Spleen (tissue), 11 donors: ENCODE data around the gene TREX2. TPM values are rescaled to one million over a fixed set of nuclear protein-coding genes. Genes with fewer than 3 reads are reported as not detected.
A peak's percentile ranks its signal among the peaks of the same experiment; 100 is the strongest.

ENCODE experiments used
- DNase-seq: peaks from one replicate; pipeline ENCODE4 v3.0.0-alpha.2; 2020
- H3K27ac ChIP-seq, 8 donors: fragments of 200-600 bp; sonication (generic) in 7 of 8; 1 replicate in 4 of 8; 2 replicates in 4 of 8; pipeline versions ENCODE4 v1.5.0 to v1.8.0; 2016 to 2021; ENCODE audit warnings: inconsistent platforms in 4 of 8, mild to moderate bottlenecking in 4 of 8, moderate library complexity in 1 of 8
- H3K27me3 ChIP-seq, 7 donors: fragments of 200-600 bp; sonication (generic) in 6 of 7; replicated peaks in 1 of 7; 1 replicate in 4 of 7; 2 replicates in 3 of 7; pipeline versions ENCODE4 v1.5.0 to v1.8.0; 2016 to 2021; ENCODE audit warnings: inconsistent platforms in 3 of 7, mild to moderate bottlenecking in 1 of 7
- H3K36me3 ChIP-seq, 6 donors: fragments of 200-600 bp; sonication (generic) in 5 of 6; 1 replicate in 4 of 6; 2 replicates in 2 of 6; pipeline versions ENCODE4 v1.5.0 to v1.8.0; 2016 to 2021; ENCODE audit warnings: inconsistent platforms in 2 of 6
- H3K4me1 ChIP-seq, 6 donors: fragments of 200-600 bp; sonication (generic) in 5 of 6; 1 replicate in 3 of 6; 2 replicates in 3 of 6; pipeline versions ENCODE4 v1.5.0 to v1.8.0; 2016 to 2021; ENCODE audit warnings: inconsistent platforms in 3 of 6
- H3K4me3 ChIP-seq, 8 donors: fragments of 200-600 bp; sonication (generic) in 7 of 8; 1 replicate in 4 of 8; 2 replicates in 4 of 8; pipeline versions ENCODE4 v1.5.0 to v1.8.0; 2016 to 2021; ENCODE audit warnings: inconsistent platforms in 4 of 8, mild to moderate bottlenecking in 4 of 8, moderate library complexity in 2 of 8
- H3K9me3 ChIP-seq, 8 donors: fragments of 200-600 bp; sonication (generic) in 7 of 8; 1 replicate in 4 of 8; 2 replicates in 4 of 8; pipeline versions ENCODE4 v1.5.0 to v1.8.0; 2016 to 2021; ENCODE audit warnings: inconsistent platforms in 4 of 8
- CTCF ChIP-seq, 11 experiments: fragments of 200-600 bp in 7 of 11; fragments of 450-650 bp in 4 of 11; sonication (generic) in 4 of 11; IDR thresholded peaks in 8 of 11; conservative IDR thresholded peaks in 3 of 11; 1 replicate in 7 of 11; 2 replicates in 4 of 11; pipeline versions ENCODE4 v1.4.0 to v1.8.0; 2016 to 2021; ENCODE audit warnings: antibody characterized with exemption in 11 of 11, inconsistent platforms in 4 of 11, mild to moderate bottlenecking in 1 of 11
- POLR2A ChIP-seq, 3 donors: fragments of 450-650 bp; IDR thresholded peaks; one replicate each; pipeline ENCODE4 v1.5.1; 2017; ENCODE audit warnings: antibody characterized with exemption in 3 of 3, mild to moderate bottlenecking in 1 of 3
- POLR2AphosphoS5 ChIP-seq, 3 donors: sonication (generic); formaldehyde crosslinking; IDR thresholded peaks; one replicate each; pipeline ENCODE4 v1.5.1; 2017; ENCODE audit warnings: antibody characterized with exemption in 3 of 3
- WGBS, 5 donors: extraction: QIAGEN DNeasy Blood & Tissue Kit in 3 of 5; methylation state at CpG; one replicate each; pipeline versions ENCODE4 v1.1.5 to v1.1.7; 2013 to 2018; 5-methylcytosine and 5-hydroxymethylcytosine counted together
- intact Hi-C: fragments of 100-400 bp; cut with DNase I; formaldehyde crosslinking; loops from one replicate; pipeline ENCODE4 v1.15.0; 2023; ENCODE audit warnings: low total_unique reads
- polyA plus RNA-seq, 3 donors: library from polyadenylated mRNA; stranded (reverse); fragments of 200-250 nt; gene quantifications; one replicate each; pipeline ENCODE4 v1.2.1, GENCODE V29; 2013
- total RNA-seq, 7 donors: library from RNA; depleted of rRNA in 3 of 7; stranded (reverse); fragments of >200 nt in 3 of 7; fragmentation: NEBNext Ultra II Directional in 4 of 7; extraction: Animal tissue kit (Norgen Biotek cat#: 25700) in 4 of 7; gene quantifications; one replicate each; pipeline versions ENCODE4 v1.1.0 to v1.2.1, GENCODE V29; 2016 to 2021
- donor health status: healthy with polysubstance abuse.
- donor health status: DM: no; HTN: no; CAD: no; lungs with moderate emphysema.
- donor health status: DM: no; HTN: no; CAD: no.
- donor health status: Bipolar disorder and iron deficiency.
- donor health status: healthy.
- donor health status: DM: no; HTN: no; CAD: no.
- donor health status: DM: yes; HTN: yes; CAD: no.

Gene TREX2
- total and polyA plus RNA-seq, 10 donors, result 1.1 to 6.4 (median 2.2) TPM

GRCh38 chrX:153487590-153488071 is 41.8 kb upstream of the TREX2 start:
- Histone ChIP-seq H3K36me3 (no peaks in the 10 kb centered on the region), H3K27ac (peak overlapping the region in 5 of 8 donors; percentile 39 to 64 (median 60)), H3K9me3 (no peaks in the 10 kb centered on the region), H3K4me3 (no peak overlapping the region), H3K4me1 (peaks cover 0 to 35% (median 9%) of the 10 kb centered on the region in 6 donors), H3K27me3 (no peaks in the 10 kb centered on the region)
- no peak for DNase-seq
- intact Hi-C loops, result no loop called here
- 61 to 85% (median 68%) methylated on average over 4 to 11 of the region's 11 CpGs for WGBS, 5 donors
- TF ChIP-seq POLR2AphosphoS5 (IDR thresholded peaks at IDR 0.05), result peak; percentile 22 to 76 (median 33)
- TF ChIP-seq POLR2A (IDR thresholded peaks at IDR 0.05), result no peak

- TF ChIP-seq POLR2AphosphoS5 (IDR thresholded peaks at IDR 0.05), result no peak
- no peak for TF ChIP-seq CTCF (IDR thresholded peaks at IDR 0.05 in 8 of 11, conservative IDR thresholded peaks at IDR 0.05 in 3 of 11)
- no peak for TF ChIP-seq POLR2A (IDR thresholded peaks at IDR 0.05)
- 71 to 90% (median 87%) methylated on average over 2 to 10 of the region's 10 CpGs for WGBS, 5 donors
- no peak for DNase-seq
- Histone ChIP-seq H3K9me3 (no peaks in the 10 kb centered on the region), H3K4me1 (peaks cover 0 to 20% (median 4%) of the 10 kb centered on the region in 6 donors), H3K4me3 (no peak overlapping the region), H3K27ac (peak overlapping the region in 4 of 8 donors; percentile 14 to 64 (median 26)), H3K36me3 (no peaks in the 10 kb centered on the region), H3K27me3 (no peaks in the 10 kb centered on the region)
- intact Hi-C loops, result no loop called here
Measured at GRCh38 chrX:153486171-153486570, 40.3 kb upstream of the TREX2 start.

- intact Hi-C loops, result no loop called here
- no peak for DNase-seq
- WGBS, 5 donors, result 49 to 72% (median 66%) methylated on average over 29 to 30 of the region's 30 CpGs; no CpG with 5 or more reads in 1 of the 5 donors
- peak overlapping the region in 4 of 8 donors; percentile 14 to 64 (median 26) for H3K27ac ChIP-seq
- peaks cover 0 to 19% (median 4%) of the 10 kb centered on the region in 6 donors for H3K4me1 ChIP-seq
- no peak overlapping the region for H3K4me3 ChIP-seq
- peaks cover 0 to 5% (median 0%) of the 10 kb centered on the region in 7 donors for H3K27me3 ChIP-seq
- H3K36me3 ChIP-seq, result no peaks in the 10 kb centered on the region
- TF ChIP-seq POLR2AphosphoS5 (IDR thresholded peaks at IDR 0.05) (peak in 1 of 3 donors; percentile 35), CTCF (IDR thresholded peaks at IDR 0.05 in 8 of 11, conservative IDR thresholded peaks at IDR 0.05 in 3 of 11) (no peak)
- no peaks in the 10 kb centered on the region for H3K9me3 ChIP-seq
Measured at GRCh38 chrX:153485396-153486080, 39.7 kb upstream of the TREX2 start.

GRCh38 chrX:153482376-153483015 is 36.6 kb upstream of the TREX2 start:
- peaks cover 0 to 5% (median 0%) of the 10 kb centered on the region in 6 donors for H3K4me1 ChIP-seq
- no peak for DNase-seq
- peaks cover 0 to 13% (median 0%) of the 10 kb centered on the region in 7 donors for H3K27me3 ChIP-seq
- H3K27ac ChIP-seq, result peak overlapping the region in 2 of 8 donors; percentile 13 to 64
- H3K9me3 ChIP-seq, result no peaks in the 10 kb centered on the region
- intact Hi-C loops, result no loop called here
- WGBS, 5 donors, result 75 to 90% (median 83%) methylated on average over 2 to 23 of the region's 23 CpGs
- TF ChIP-seq POLR2A (IDR thresholded peaks at IDR 0.05) (no peak), POLR2AphosphoS5 (IDR thresholded peaks at IDR 0.05) (peak in 2 of 3 donors; percentile 18 to 64)
- H3K36me3 ChIP-seq, result no peaks in the 10 kb centered on the region
- no peak overlapping the region for H3K4me3 ChIP-seq

- intact Hi-C loops, result no loop called here
- no peak for TF ChIP-seq POLR2AphosphoS5 (IDR thresholded peaks at IDR 0.05)
- TF ChIP-seq POLR2A (IDR thresholded peaks at IDR 0.05), result no peak
- TF ChIP-seq CTCF (IDR thresholded peaks at IDR 0.05 in 8 of 11, conservative IDR thresholded peaks at IDR 0.05 in 3 of 11), result no peak
- no peak overlapping the region for H3K4me3 ChIP-seq
- H3K4me1 ChIP-seq, result peaks cover 0 to 4% (median 0%) of the 10 kb centered on the region in 6 donors
- peaks cover 0 to 23% (median 0%) of the 10 kb centered on the region in 7 donors for H3K27me3 ChIP-seq
- no peaks in the 10 kb centered on the region for H3K9me3 ChIP-seq
- 88 to 94% (median 90%) methylated on average over 8 to 13 of the region's 13 CpGs; no CpG with 5 or more reads in 1 of the 5 donors for WGBS, 5 donors
- H3K27ac ChIP-seq, result no peak overlapping the region
- DNase-seq, result no peak
- no peaks in the 10 kb centered on the region for H3K36me3 ChIP-seq
Measured at GRCh38 chrX:153481043-153481442, 35.2 kb upstream of the TREX2 start.
